HG03378 (cell line): ENCODE results near the gene ASCL5.

Source experiments
- ATAC-seq: cut with Tn5 transposase; IDR thresholded peaks from one replicate; pipeline ENCODE4 v1.9.1; 2021; ENCODE audit warnings: mild to moderate bottlenecking, moderate library complexity; ENCODE audit not compliant: unreplicated experiment

ASCL5 gene

GRCh38 chr1:201111156-201111555 lies 15.8 kb downstream of the ASCL5 start:
- no peak for ATAC-seq

- ATAC-seq = no peak
Measured at GRCh38 chr1:201110616-201111015, 16.4 kb downstream of the ASCL5 start.

- no peak for ATAC-seq
Measured at GRCh38 chr1:201110138-201110537, 16.8 kb downstream of the ASCL5 start.

- ATAC-seq = no peak
Measured at GRCh38 chr1:201109651-201110050, 17.3 kb downstream of the ASCL5 start.

- ATAC-seq = no peak
Measured at GRCh38 chr1:201108614-201109013, 18.4 kb downstream of the ASCL5 start.

- ATAC-seq = no peak
Measured at GRCh38 chr1:201105688-201106087, 21.3 kb downstream of the ASCL5 start.

GRCh38 chr1:201104141-201104540 lies 22.8 kb downstream of the ASCL5 start:
- no peak for ATAC-seq

- ATAC-seq = no peak
Measured at GRCh38 chr1:201103666-201104065, 23.3 kb downstream of the ASCL5 start.

GRCh38 chr1:201100169-201100930 lies 26.6 kb downstream of the ASCL5 start:
- no peak for ATAC-seq

- no peak for ATAC-seq
Measured at GRCh38 chr1:201098992-201099677, 27.8 kb downstream of the ASCL5 start.

- no peak for ATAC-seq
Measured at GRCh38 chr1:201096977-201097856, 29.8 kb downstream of the ASCL5 start.

- no peak for ATAC-seq
Measured at GRCh38 chr1:201096041-201096461, 30.9 kb downstream of the ASCL5 start.

- ATAC-seq = no peak
Measured at GRCh38 chr1:201095581-201095980, 31.4 kb downstream of the ASCL5 start.

- ATAC-seq = no peak
Measured at GRCh38 chr1:201094832-201095231, 32.2 kb downstream of the ASCL5 start.

GRCh38 chr1:201093962-201094361 lies 33.0 kb downstream of the ASCL5 start:
- ATAC-seq = no peak

- ATAC-seq = no peak
Measured at GRCh38 chr1:201093561-201093960, 33.4 kb downstream of the ASCL5 start.

- no peak for ATAC-seq
Measured at GRCh38 chr1:201092738-201093137, 34.2 kb downstream of the ASCL5 start.

GRCh38 chr1:201091256-201091655 lies 35.7 kb downstream of the ASCL5 start:
- ATAC-seq = no peak

- ATAC-seq = no peak
Measured at GRCh38 chr1:201090541-201090940, 36.4 kb downstream of the ASCL5 start.

- no peak for ATAC-seq
Measured at GRCh38 chr1:201089596-201089995, 37.4 kb downstream of the ASCL5 start.

- ATAC-seq = no peak
Measured at GRCh38 chr1:201088901-201089525, 38.0 kb downstream of the ASCL5 start.
